ENCODE measurements around the gene ITGA7.
A peak's percentile ranks its signal among the peaks of the same experiment; 100 is the strongest.

The ITGA7 gene, protein sequence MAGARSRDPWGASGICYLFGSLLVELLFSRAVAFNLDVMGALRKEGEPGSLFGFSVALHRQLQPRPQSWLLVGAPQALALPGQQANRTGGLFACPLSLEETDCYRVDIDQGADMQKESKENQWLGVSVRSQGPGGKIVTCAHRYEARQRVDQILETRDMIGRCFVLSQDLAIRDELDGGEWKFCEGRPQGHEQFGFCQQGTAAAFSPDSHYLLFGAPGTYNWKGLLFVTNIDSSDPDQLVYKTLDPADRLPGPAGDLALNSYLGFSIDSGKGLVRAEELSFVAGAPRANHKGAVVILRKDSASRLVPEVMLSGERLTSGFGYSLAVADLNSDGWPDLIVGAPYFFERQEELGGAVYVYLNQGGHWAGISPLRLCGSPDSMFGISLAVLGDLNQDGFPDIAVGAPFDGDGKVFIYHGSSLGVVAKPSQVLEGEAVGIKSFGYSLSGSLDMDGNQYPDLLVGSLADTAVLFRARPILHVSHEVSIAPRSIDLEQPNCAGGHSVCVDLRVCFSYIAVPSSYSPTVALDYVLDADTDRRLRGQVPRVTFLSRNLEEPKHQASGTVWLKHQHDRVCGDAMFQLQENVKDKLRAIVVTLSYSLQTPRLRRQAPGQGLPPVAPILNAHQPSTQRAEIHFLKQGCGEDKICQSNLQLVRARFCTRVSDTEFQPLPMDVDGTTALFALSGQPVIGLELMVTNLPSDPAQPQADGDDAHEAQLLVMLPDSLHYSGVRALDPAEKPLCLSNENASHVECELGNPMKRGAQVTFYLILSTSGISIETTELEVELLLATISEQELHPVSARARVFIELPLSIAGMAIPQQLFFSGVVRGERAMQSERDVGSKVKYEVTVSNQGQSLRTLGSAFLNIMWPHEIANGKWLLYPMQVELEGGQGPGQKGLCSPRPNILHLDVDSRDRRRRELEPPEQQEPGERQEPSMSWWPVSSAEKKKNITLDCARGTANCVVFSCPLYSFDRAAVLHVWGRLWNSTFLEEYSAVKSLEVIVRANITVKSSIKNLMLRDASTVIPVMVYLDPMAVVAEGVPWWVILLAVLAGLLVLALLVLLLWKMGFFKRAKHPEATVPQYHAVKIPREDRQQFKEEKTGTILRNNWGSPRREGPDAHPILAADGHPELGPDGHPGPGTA

DNA sequence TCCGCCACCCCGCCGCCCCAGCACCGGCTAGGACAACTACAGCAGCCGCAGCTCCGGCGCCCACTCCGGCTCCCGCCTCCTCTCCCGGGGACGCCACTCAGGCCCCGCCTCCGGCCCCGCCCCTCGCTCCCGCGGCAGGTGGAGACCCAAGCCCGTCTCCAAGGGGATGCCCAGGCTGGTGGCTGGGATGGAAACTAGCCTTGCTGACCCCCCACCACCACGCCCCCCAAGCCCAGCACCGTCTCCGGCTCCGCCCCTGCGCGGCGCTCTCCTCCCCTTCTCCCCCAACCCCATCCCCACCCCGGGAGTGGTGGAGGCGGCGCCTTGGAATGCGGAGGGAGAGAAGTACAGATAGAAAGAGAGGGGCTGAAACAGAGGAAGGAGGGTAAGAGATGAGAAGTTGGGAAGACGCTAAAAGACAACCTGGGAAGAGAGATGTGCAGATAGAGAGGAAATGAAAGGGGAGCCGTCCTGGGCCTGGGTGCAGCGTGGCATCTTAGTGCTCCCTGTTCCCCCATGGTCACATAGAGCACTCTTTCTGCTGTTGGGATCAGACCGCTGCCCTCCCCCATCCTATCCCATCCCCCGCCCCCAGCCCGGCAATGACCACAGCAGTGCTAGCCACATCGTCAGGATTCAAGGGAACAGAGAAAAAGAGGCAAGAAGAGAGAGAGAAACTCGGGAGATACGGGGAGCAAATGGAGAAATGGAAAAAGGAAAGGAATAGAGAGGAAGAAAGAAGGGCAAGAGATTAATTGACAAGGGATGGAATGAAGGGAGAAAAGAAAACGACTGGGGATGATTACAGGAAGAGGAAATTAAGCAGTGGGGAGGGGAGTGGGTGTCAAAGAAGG is at the start of gene ITGA7:
Gene ITGA7, minus strand, starts transcription at position 64 of the 854 bp plus-strand sequence. CDS start 222 bp downstream, outside the sequence.
- peak in 12 of 14 donors; percentile 14 to 74 (median 42) for DNase-seq

GRCh38 chr12:55755246-55755645 is 47.5 kb upstream of the ITGA7 start:
- DNase-seq, result no peak

DNA sequence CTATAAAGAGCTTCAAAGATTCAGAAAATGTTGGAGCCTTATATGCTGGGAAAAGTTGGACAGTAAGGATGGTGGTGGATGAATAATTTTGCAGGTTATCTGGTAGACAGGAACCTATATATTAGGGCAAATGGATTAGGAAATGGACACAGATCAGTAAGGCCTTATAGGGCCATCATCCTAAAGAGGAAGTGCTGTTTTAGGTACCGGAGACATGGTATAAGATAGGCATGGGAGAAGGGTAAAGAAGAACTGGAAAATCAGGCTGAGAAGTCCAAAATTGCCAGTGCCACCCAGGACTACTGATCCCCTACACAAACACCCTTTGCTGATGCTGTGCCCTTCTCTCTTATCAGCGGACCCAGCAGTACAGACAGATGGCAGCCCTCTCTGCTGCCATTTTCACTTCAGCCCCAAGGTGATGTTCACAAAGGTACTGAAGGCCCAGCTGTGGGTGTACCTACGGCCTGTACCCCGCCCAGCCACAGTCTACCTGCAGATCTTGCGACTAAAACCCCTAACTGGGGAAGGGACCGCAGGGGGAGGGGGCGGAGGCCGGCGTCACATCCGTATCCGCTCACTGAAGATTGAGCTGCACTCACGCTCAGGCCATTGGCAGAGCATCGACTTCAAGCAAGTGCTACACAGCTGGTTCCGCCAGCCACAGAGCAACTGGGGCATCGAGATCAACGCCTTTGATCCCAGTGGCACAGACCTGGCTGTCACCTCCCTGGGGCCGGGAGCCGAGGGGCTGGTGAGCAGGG is 40.7 kb upstream of the ITGA7 start:
- no peak for DNase-seq

DNA sequence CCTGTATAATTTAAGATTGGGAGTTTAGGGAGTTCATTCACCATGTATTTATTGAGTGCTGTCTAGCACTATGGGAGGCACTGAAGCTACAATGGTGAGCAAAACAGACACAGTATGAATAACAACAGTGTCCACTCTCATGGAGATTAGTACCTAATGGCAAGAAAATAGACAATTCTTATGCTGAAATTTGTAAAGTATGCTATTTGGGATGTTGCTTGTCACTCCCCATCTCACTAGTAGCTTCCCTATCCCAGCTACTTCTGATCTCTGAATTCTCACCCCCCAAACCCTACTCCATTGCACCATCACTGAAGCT is 39.2 kb upstream of the ITGA7 start:
- no peak for DNase-seq

GRCh38 chr12:55746174-55746912 is 38.6 kb upstream of the ITGA7 start:
- DNase-seq, result peak in 1 of 14 donors; percentile 6

- DNase-seq, result peak in 4 of 14 donors; percentile 11 to 37 (median 28)
Observed at GRCh38 chr12:55745361-55746173, 37.9 kb upstream of the ITGA7 start.

DNA sequence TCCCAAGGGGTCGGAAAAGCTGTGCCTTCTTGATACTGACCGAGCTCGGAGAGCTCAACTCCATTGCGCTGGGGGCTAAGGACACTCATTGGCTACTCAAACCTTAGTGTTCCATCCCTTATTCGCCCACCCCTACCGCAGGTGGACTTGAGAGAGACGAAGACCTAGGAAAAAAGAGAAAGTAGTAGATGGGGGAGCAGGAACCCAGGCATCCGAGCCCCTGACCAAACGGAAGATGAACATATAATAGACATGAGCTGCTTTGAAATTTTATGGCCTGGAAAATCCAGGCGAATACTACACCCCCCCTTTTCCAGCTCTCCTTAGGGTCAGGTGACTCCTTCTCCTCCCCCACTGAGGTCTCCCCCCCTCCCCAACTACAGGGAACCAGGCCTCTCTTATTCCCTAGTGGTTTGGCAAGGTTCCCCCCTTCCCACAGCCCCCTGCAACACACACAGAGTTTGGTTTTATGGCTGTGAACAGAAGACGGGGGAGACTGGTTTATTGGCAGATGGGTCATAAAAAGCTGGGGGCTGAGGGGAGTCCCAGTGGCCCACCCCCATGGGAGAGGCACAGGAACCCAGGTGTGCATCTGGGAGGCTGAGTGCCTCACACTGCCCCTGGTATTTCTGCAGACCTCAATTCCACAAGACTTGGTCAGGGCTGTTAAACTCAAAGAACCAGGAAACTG is 36.8 kb upstream of the ITGA7 start:
- peak in 1 of 14 donors; percentile 35 for DNase-seq

GRCh38 chr12:55743406-55744339 is 36.0 kb upstream of the ITGA7 start:
- DNase-seq, result peak in 3 of 14 donors; percentile 29 to 43 (median 35)

- peak in 12 of 14 donors; percentile 48 to 84 (median 73) for DNase-seq
Observed at GRCh38 chr12:55742719-55743405, 35.2 kb upstream of the ITGA7 start, which contains the start of gene GDF11. TSS of gene GDF11 (plus strand) at chr12:55743122. CDS start at chr12:55743317, 195 bp downstream.

DNA sequence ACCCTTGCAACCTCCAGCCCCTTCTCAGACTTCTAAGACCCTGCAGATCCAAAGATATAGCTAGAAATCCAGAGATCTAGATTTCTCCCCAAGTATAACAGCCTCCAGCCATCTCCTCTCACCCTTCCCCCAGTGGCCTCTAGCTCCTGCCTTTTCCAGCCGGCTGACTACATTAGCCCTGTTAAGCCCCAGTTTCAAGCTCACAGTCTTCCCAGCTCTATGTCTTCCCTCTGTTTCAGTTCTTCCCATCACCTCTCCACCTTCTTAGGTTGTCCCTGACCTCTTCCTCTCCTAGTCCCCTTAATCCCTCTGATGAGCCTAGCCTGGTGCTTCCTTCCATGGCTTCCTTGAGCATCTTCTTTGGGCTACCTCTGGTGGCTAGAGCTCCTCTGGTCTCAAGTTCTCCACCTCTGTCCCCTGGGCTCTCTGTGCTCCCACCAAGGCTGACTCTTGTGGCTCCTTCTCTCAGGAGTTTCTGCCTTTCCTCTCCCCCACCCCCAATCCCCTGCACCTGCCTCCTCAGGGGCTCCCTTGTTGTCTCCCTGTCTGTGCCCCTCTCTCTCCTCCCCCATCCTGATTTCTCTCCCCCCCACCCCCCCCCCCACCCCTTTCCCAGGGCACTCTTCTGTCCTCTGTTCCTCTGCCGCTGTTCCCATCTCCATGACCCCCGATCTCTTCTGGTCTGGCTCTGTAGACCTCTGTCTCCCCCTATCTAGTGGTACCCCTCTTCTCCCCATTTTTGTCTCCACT is 34.4 kb upstream of the ITGA7 start:
- DNase-seq, result no peak

DNA sequence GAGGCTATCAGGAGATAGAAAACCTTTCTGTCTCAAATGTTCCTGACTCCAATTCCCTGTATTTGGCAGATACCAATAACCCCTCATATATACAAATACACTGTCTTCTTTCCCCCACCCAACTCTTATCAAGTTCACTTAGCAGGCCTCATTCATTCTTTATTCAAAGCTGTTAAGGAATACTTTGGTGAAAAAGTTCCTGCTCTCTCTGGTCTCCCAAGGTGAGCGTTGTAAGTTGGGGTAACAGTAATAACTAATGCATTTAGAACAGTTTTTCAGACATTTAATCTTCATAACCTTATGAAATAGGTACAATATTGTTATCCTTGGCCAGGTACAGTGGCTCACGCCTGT is 31.3 kb upstream of the ITGA7 start:
- no peak for DNase-seq

- peak in 12 of 14 donors; percentile 52 to 88 (median 73) for DNase-seq
Observed at GRCh38 chr12:55738123-55739024, 30.7 kb upstream of the ITGA7 start.

GRCh38 chr12:55737581-55738122 is 29.9 kb upstream of the ITGA7 start:
- peak in 3 of 14 donors; percentile 34 to 57 (median 43) for DNase-seq

- peak in 11 of 14 donors; percentile 9 to 59 (median 35) for DNase-seq
Observed at GRCh38 chr12:55736780-55737580, 29.3 kb upstream of the ITGA7 start.
